Measurements from ENCODE around the gene TTC39B. TPM values are rescaled to one million over a fixed set of nuclear protein-coding genes. Genes with fewer than 3 reads are reported as not detected.

The TTC39B gene
- total and polyA plus RNA-seq, 2 of the 8 experiments (the other 6 are each of a cell fraction or from before 2014, with no cell fraction given), result 1.6 to 10.9 TPM

GRCh38 chr9:15142878-15143534 lies 164.0 kb downstream of the TTC39B start:
- POLR2A ChIA-PET (ENCODE audit: partially characterized antibody), result no interaction called here
- no peak overlapping the region for H2AK5ac ChIP-seq (ENCODE audit: low read depth, low read length)
- H2BK5ac ChIP-seq (ENCODE audit: low read depth, low read length), result no peak overlapping the region
- peaks cover 0 to 8% (median 5%) of the 10 kb centered on the region in 4 experiments; a peak in 4 of 7 replicates for H3K4me1 ChIP-seq (replicated peaks in 1 of 4; ENCODE audit: control insufficient read depth in 3 of 4, insufficient read depth in 4 of 4, low read length in 3 of 4)
- no peak overlapping the region for H3K18ac ChIP-seq (ENCODE audit: extremely low read depth, low read length)
- no peak for DNase-seq (ENCODE audit: low read depth in 1 of 2, low spot score in 2 of 2)
- no peak overlapping the region for H3K14ac ChIP-seq (ENCODE audit: insufficient read length)
- H3K79me2 ChIP-seq (ENCODE audit: control insufficient read depth in 1 of 2, insufficient read depth in 2 of 2, low read length in 2 of 2), result no peaks in the 10 kb centered on the region
- no peaks in the 10 kb centered on the region for H3K79me1 ChIP-seq (ENCODE audit: low read depth, low read length)
- H3K36me3 ChIP-seq (ENCODE audit: control insufficient read depth in 2 of 4, insufficient read depth in 4 of 4, low read length in 3 of 4), result no peaks in the 10 kb centered on the region; a peak in 1 of 8 replicates
- FAIRE-seq, result peak; percentile 97
- no peak overlapping the region for H2BK12ac ChIP-seq (ENCODE audit: low read depth, low read length)
- no peaks in the 10 kb centered on the region for H4K20me1 ChIP-seq (replicated peaks in 1 of 2; ENCODE audit: control insufficient read depth in 1 of 2, insufficient read depth in 2 of 2, low read length in 2 of 2)
- 64% methylated on average over 6 of the region's 6 CpGs; no CpG with 5 or more reads in 1 of the 2 experiments for WGBS, 2 experiments (ENCODE audit: extremely low coverage in 1 of 2, insufficient coverage in 1 of 2, insufficient read length in 1 of 2, insufficient replicate concordance in 2 of 2, low coverage in 1 of 2, low lambda C conversion rate in 2 of 2, missing lambda C conversion rate in 1 of 2)
- no peak overlapping the region for H3K56ac ChIP-seq (replicated peaks; ENCODE audit: insufficient read length, low read depth, low read length)
- TF ChIP-seq CTCF (IDR thresholded peaks at IDR 0.05; ENCODE audit: control extremely low read depth in 1 of 3, insufficient read depth in 1 of 3, low read depth in 1 of 3, low read length in 3 of 3) (peak in 2 of 3 experiments; percentile 79 to 90; a peak in 3 of 4 replicates), CBX5 (IDR thresholded peaks at IDR 0.05; ENCODE audit: low read depth, low read length) (no peak), RAD21 (IDR thresholded peaks at IDR 0.05 in 1 of 2, conservative IDR thresholded peaks at IDR 0.05 in 1 of 2; ENCODE audit: low read depth in 2 of 2, low read length in 2 of 2) (peak; percentile 80 to 86), HDAC2 (IDR thresholded peaks at IDR 0.05; ENCODE audit: borderline replicate concordance in 1 of 2, low read depth in 2 of 2, low read length in 2 of 2) (no peak), TEAD4 (IDR thresholded peaks at IDR 0.05; ENCODE audit: low read depth, low read length) (peak; percentile 86)
- H4K8ac ChIP-seq (ENCODE audit: extremely low read depth, insufficient read depth, low read length), result no peak overlapping the region
- no peak overlapping the region for H3K4me3 ChIP-seq (ENCODE audit: extremely low read depth in 1 of 4, insufficient read depth in 2 of 4, low read depth in 3 of 4, low read length in 4 of 4)
- H2BK120ac ChIP-seq (replicated peaks; ENCODE audit: low read depth, low read length), result no peak overlapping the region
- no peaks in the 10 kb centered on the region for H3K27me3 ChIP-seq (replicated peaks in 1 of 4; ENCODE audit: control insufficient read depth in 3 of 4, extremely low read depth in 1 of 4, insufficient read depth in 3 of 4, low read length in 3 of 4)
- H3K23ac ChIP-seq (ENCODE audit: insufficient read length), result no peak overlapping the region
- H3K23me2 ChIP-seq (ENCODE audit: low read depth, low read length), result no peaks in the 10 kb centered on the region
- no peak overlapping the region for H4K5ac ChIP-seq (ENCODE audit: insufficient read length, low read depth, low read length)
- CTCF ChIA-PET (ENCODE audit: partially characterized antibody), result interaction anchor here (0.7 to 1.6 kb wide), 6 partner anchors 9 to 150 kb away, joined by 3 to 5 read pairs (median 3); no protein-coding TSS in a partner anchor
- no peak overlapping the region for H2BK15ac ChIP-seq (ENCODE audit: low read length)
- H2AFZ ChIP-seq (ENCODE audit: low read length), result no peak overlapping the region
- H3K4me2 ChIP-seq (ENCODE audit: insufficient read depth in 1 of 2, low read depth in 2 of 2, low read length in 2 of 2), result no peak overlapping the region
- H2BK20ac ChIP-seq (ENCODE audit: low read length), result no peak overlapping the region
- H3K9me3 ChIP-seq (ENCODE audit: insufficient read depth in 2 of 2, low read depth in 1 of 2, low read length in 1 of 2), result no peaks in the 10 kb centered on the region
- H3K9ac ChIP-seq (replicated peaks in 1 of 4; ENCODE audit: extremely low read depth in 1 of 4, low read depth in 3 of 4, low read length in 3 of 4), result no peak overlapping the region
- no peak overlapping the region for H4K91ac ChIP-seq (replicated peaks; ENCODE audit: insufficient read length, low read length)
- H3K4ac ChIP-seq (replicated peaks; ENCODE audit: insufficient read length, low read depth, low read length), result no peak overlapping the region
- no peak overlapping the region for H3K27ac ChIP-seq (ENCODE audit: low read depth, low read length)

Measured in H1 (cell line).